ENCODE results near the gene ASPG.

ASPG gene

GRCh38 chr14:104075530-104076151, 9.9 kb upstream of the ASPG start:
- no peak for TF ChIP-seq REST (IDR thresholded peaks at IDR 0.05; ENCODE audit: insufficient read depth in 1 of 2, low read depth in 2 of 2, low read length in 2 of 2)

GRCh38 chr14:104076743-104077142, 8.8 kb upstream of the ASPG start:
- TF ChIP-seq REST (IDR thresholded peaks at IDR 0.05; ENCODE audit: insufficient read depth in 1 of 2, low read depth in 2 of 2, low read length in 2 of 2) (no peak), POLR2AphosphoS5 (IDR thresholded peaks at IDR 0.05; ENCODE audit: low read depth, low read length) (no peak), FOXP2 (optimal IDR thresholded peaks at IDR 0.05; ENCODE audit: borderline replicate concordance, extremely low read depth, extremely low read length, insufficient read depth) (no peak), SIN3A (IDR thresholded peaks at IDR 0.05; ENCODE audit: borderline replicate concordance, insufficient read depth, low read length) (no peak), TAF1 (IDR thresholded peaks at IDR 0.05; ENCODE audit: borderline replicate concordance, insufficient read depth, low read length) (no peak)

GRCh38 chr14:104078031-104078455, 7.5 kb upstream of the ASPG start:
- TF ChIP-seq SIN3A (IDR thresholded peaks at IDR 0.05; ENCODE audit: borderline replicate concordance, insufficient read depth, low read length) (no peak), FOXP2 (optimal IDR thresholded peaks at IDR 0.05; ENCODE audit: borderline replicate concordance, extremely low read depth, extremely low read length, insufficient read depth) (peak; percentile 93)

GRCh38 chr14:104080376-104081260, 4.9 kb upstream of the ASPG start:
- TF ChIP-seq POLR2AphosphoS5 (IDR thresholded peaks at IDR 0.05; ENCODE audit: low read depth, low read length) (no peak), TAF1 (IDR thresholded peaks at IDR 0.05; ENCODE audit: borderline replicate concordance, insufficient read depth, low read length) (no peak), SIN3A (IDR thresholded peaks at IDR 0.05; ENCODE audit: borderline replicate concordance, insufficient read depth, low read length) (no peak), FOXP2 (optimal IDR thresholded peaks at IDR 0.05; ENCODE audit: borderline replicate concordance, extremely low read depth, extremely low read length, insufficient read depth) (no peak), REST (IDR thresholded peaks at IDR 0.05; ENCODE audit: insufficient read depth in 1 of 2, low read depth in 2 of 2, low read length in 2 of 2) (no peak)

GRCh38 chr14:104081261-104081835, 4.2 kb upstream of the ASPG start:
- TF ChIP-seq TAF1 (IDR thresholded peaks at IDR 0.05; ENCODE audit: borderline replicate concordance, insufficient read depth, low read length) (no peak), SIN3A (IDR thresholded peaks at IDR 0.05; ENCODE audit: borderline replicate concordance, insufficient read depth, low read length) (no peak), POLR2AphosphoS5 (IDR thresholded peaks at IDR 0.05; ENCODE audit: low read depth, low read length) (no peak), REST (IDR thresholded peaks at IDR 0.05; ENCODE audit: insufficient read depth in 1 of 2, low read depth in 2 of 2, low read length in 2 of 2) (no peak), FOXP2 (optimal IDR thresholded peaks at IDR 0.05; ENCODE audit: borderline replicate concordance, extremely low read depth, extremely low read length, insufficient read depth) (no peak)

Measured in PFSK-1 (cell line).